H9 (cell line): ENCODE data around the gene INTS1. TPM values are rescaled to one million over a fixed set of nuclear protein-coding genes. Genes with fewer than 3 reads are reported as not detected.

Source experiments
- DNase-seq: peaks from one replicate; pipeline ENCODE4 v3.0.0-alpha.2; 2017
- H2AFZ ChIP-seq: one replicate; pipeline ENCODE4 v1.6.1; 2013; ENCODE audit warnings: mild to moderate bottlenecking, low read length, control low read depth, moderate library complexity
- H2AK5ac ChIP-seq: 2 replicates; pipeline ENCODE4 v1.6.1; 2013; ENCODE audit warnings: low read length, control low read depth, mixed read lengths; ENCODE audit not compliant: insufficient read length
- H2BK120ac ChIP-seq: one replicate; pipeline ENCODE4 v1.6.1; 2013; ENCODE audit warnings: low read depth, mild to moderate bottlenecking, low read length, control low read depth, inconsistent platforms; ENCODE audit not compliant: poor library complexity, severe bottlenecking
- H2BK12ac ChIP-seq: 2 replicates; pipeline ENCODE4 v1.6.1; 2013; ENCODE audit warnings: low read length, control low read depth, mixed read lengths, low read depth; ENCODE audit not compliant: insufficient read length
- H2BK15ac ChIP-seq: 2 replicates; pipeline ENCODE4 v1.6.1; 2013; ENCODE audit warnings: low read depth, low read length, control low read depth
- H2BK20ac ChIP-seq: one replicate; pipeline ENCODE4 v1.6.1; 2013; ENCODE audit warnings: low read depth, mild to moderate bottlenecking, low read length, control low read depth, inconsistent platforms; ENCODE audit not compliant: poor library complexity, severe bottlenecking
- H2BK5ac ChIP-seq: 2 replicates; pipeline ENCODE4 v1.6.1; 2013; ENCODE audit warnings: low read length, control low read depth, mixed read lengths; ENCODE audit not compliant: insufficient read length
- H3K14ac ChIP-seq: 2 replicates; pipeline ENCODE4 v1.6.1; 2013; ENCODE audit warnings: low read length, control low read depth; ENCODE audit not compliant: insufficient read depth
- H3K18ac ChIP-seq: 2 replicates; pipeline ENCODE4 v1.6.1; 2013; ENCODE audit warnings: low read depth, mild to moderate bottlenecking, mixed read lengths, low read length, control low read depth; ENCODE audit not compliant: insufficient read length
- H3K23ac ChIP-seq: 2 replicates; pipeline ENCODE4 v1.6.1; 2013; ENCODE audit warnings: low read length, control low read depth, mixed read lengths, low read depth; ENCODE audit not compliant: insufficient read length
- H3K23me2 ChIP-seq: 2 replicates; pipeline ENCODE4 v1.6.1; 2013; ENCODE audit warnings: low read depth, mild to moderate bottlenecking, mixed read lengths, low read length, control low read depth; ENCODE audit not compliant: insufficient read length, poor library complexity, severe bottlenecking
- H3K27ac ChIP-seq: 2 replicates; pipeline ENCODE4 v1.5.1; 2013; ENCODE audit warnings: low read length, control low read depth, mixed read lengths, low read depth; ENCODE audit not compliant: insufficient read length
- H3K27me3 ChIP-seq: 2 replicates; pipeline ENCODE4 v1.6.1; 2013; ENCODE audit warnings: low read length, control low read depth, inconsistent platforms; ENCODE audit not compliant: insufficient read depth
- H3K4ac ChIP-seq: 2 replicates; pipeline ENCODE4 v1.6.1; 2013; ENCODE audit warnings: low read depth, mild to moderate bottlenecking, control low read depth, inconsistent platforms, low read length, moderate library complexity
- H3K4me1 ChIP-seq: 2 replicates; pipeline ENCODE4 v1.6.1; 2013; ENCODE audit warnings: low read length, control low read depth, inconsistent platforms; ENCODE audit not compliant: insufficient read depth
- H3K4me2 ChIP-seq: 2 replicates; pipeline ENCODE4 v1.6.1; 2013; ENCODE audit warnings: low read length, control low read depth, mixed read lengths; ENCODE audit not compliant: insufficient read length, insufficient read depth
- H3K56ac ChIP-seq: 2 replicates; pipeline ENCODE4 v1.6.1; 2013; ENCODE audit warnings: low read depth, mild to moderate bottlenecking, mixed read lengths, low read length, control low read depth; ENCODE audit not compliant: insufficient read length
- H3K79me1 ChIP-seq: 2 replicates; pipeline ENCODE4 v1.6.1; 2013; ENCODE audit warnings: low read depth, mild to moderate bottlenecking, moderate library complexity, low read length, control low read depth, inconsistent platforms; ENCODE audit not compliant: insufficient read depth, poor library complexity, severe bottlenecking
- H3K79me2 ChIP-seq: 2 replicates; pipeline ENCODE4 v1.6.1; 2013; ENCODE audit warnings: low read length, control low read depth, inconsistent platforms; ENCODE audit not compliant: insufficient read depth
- H3K9ac ChIP-seq: 2 replicates; pipeline ENCODE4 v1.6.1; 2013; ENCODE audit warnings: low read length, control low read depth, mixed read lengths; ENCODE audit not compliant: insufficient read length; ENCODE audit errors: extremely low read depth
- H3K9me3 ChIP-seq: one replicate; pipeline ENCODE4 v1.6.1; 2013; ENCODE audit warnings: low read depth, low read length, inconsistent platforms; ENCODE audit not compliant: control insufficient read depth
- H3T11ph ChIP-seq: one replicate; pipeline ENCODE4 v1.6.1; 2013; ENCODE audit warnings: mild to moderate bottlenecking, low read length, control low read depth, inconsistent platforms
- H4K20me1 ChIP-seq: one replicate; pipeline ENCODE4 v1.6.1; 2013; ENCODE audit not compliant: control insufficient read depth, insufficient read length, insufficient read depth
- H4K5ac ChIP-seq: 2 replicates; pipeline ENCODE4 v1.6.1; 2013; ENCODE audit warnings: low read depth, mild to moderate bottlenecking, mixed read lengths, low read length, control low read depth; ENCODE audit not compliant: insufficient read length
- H4K8ac ChIP-seq: replicated peaks from 2 replicates; pipeline ENCODE4 v1.6.1; 2013; ENCODE audit warnings: low read length, control low read depth, mixed read lengths, low read depth; ENCODE audit not compliant: insufficient read length
- H4K91ac ChIP-seq: 2 replicates; pipeline ENCODE4 v1.6.1; 2013; ENCODE audit warnings: low read depth, mild to moderate bottlenecking, moderate library complexity, mixed read lengths, low read length, control low read depth; ENCODE audit not compliant: insufficient read length
- H3K27ac Mint-ChIP-seq, 3 experiments: 2 replicates in 2 of 3; 3 replicates in 1 of 3; pipeline ENCODE4 v1.8.0; 2020 to 2021; ENCODE audit warnings: mixed read lengths in 3 of 3, mild to moderate bottlenecking in 1 of 3, moderate library complexity in 1 of 3
- H3K27me3 Mint-ChIP-seq: 2 replicates; pipeline ENCODE4 v1.8.0; 2021; ENCODE audit warnings: low read depth, mild to moderate bottlenecking, moderate library complexity, mixed read lengths
- H3K36me3 Mint-ChIP-seq, 3 experiments: 2 replicates in 2 of 3; 3 replicates in 1 of 3; pipeline ENCODE4 v1.8.0; 2020 to 2021; ENCODE audit warnings: low read depth in 3 of 3, mixed read lengths in 3 of 3; ENCODE audit not compliant: insufficient read depth in 1 of 3
- H3K4me1 Mint-ChIP-seq, 2 experiments: 2 replicates each; pipeline ENCODE4 v1.8.0; 2020; ENCODE audit warnings: mixed read lengths in 2 of 2
- H3K4me3 Mint-ChIP-seq, 2 experiments: 2 replicates in 1 of 2; 3 replicates in 1 of 2; pipeline ENCODE4 v1.8.0; 2020 to 2021; ENCODE audit warnings: mild to moderate bottlenecking in 2 of 2, mixed read lengths in 2 of 2, moderate library complexity in 1 of 2
- H3K9me3 Mint-ChIP-seq, 2 experiments: 2 replicates in 1 of 2; 3 replicates in 1 of 2; pipeline ENCODE4 v1.8.0; 2020; ENCODE audit warnings: mild to moderate bottlenecking in 2 of 2, mixed read lengths in 2 of 2, moderate library complexity in 1 of 2
- CTCF ChIP-seq: fragments of 200-600 bp; sonication (generic); conservative IDR thresholded peaks from 3 replicates; pipeline ENCODE4 v1.8.0; 2021; ENCODE audit warnings: antibody characterized with exemption, mild to moderate bottlenecking
- WGBS: extraction: QIAGEN DNeasy Blood & Tissue Kit; methylation state at CpG from one replicate; pipeline ENCODE4 v1.1.7; 2013; ENCODE audit warnings: missing lambda C conversion rate, low lambda C conversion rate, mixed read lengths; ENCODE audit not compliant: insufficient read length; ENCODE audit errors: extremely low coverage; 5-methylcytosine and 5-hydroxymethylcytosine counted together
- total RNA-seq: library from RNA; stranded (reverse); gene quantifications from 2 replicates; pipeline ENCODE4 v1.2.1, GENCODE V29; 2021

INTS1 gene
- total RNA-seq, 1 experiment from 2014 or later: 133 TPM

GRCh38 chr7:1454542-1454941, 49.6 kb downstream of the INTS1 start:
- no peak overlapping the region for H2AFZ ChIP-seq
- H3K4me1 ChIP-seq: no peaks in the 10 kb centered on the region
- H3K9ac ChIP-seq: no peak overlapping the region
- H3K23ac ChIP-seq: no peak overlapping the region
- no peaks in the 10 kb centered on the region for H3K36me3 Mint-ChIP-seq
- peaks cover 4 to 16% of the 10 kb centered on the region in 2 experiments for H3K4me1 Mint-ChIP-seq
- no peak overlapping the region for H2AK5ac ChIP-seq
- H2BK15ac ChIP-seq: no peak overlapping the region
- no peak overlapping the region for H2BK5ac ChIP-seq
- TF ChIP-seq CTCF: no peak
- no peaks in the 10 kb centered on the region for H3K27me3 ChIP-seq
- no peak overlapping the region for H3K27ac ChIP-seq
- no peak overlapping the region for H4K91ac ChIP-seq
- no peak overlapping the region for H3K4me3 Mint-ChIP-seq
- no peak overlapping the region for H4K5ac ChIP-seq
- H3K27ac Mint-ChIP-seq: no peak overlapping the region
- no peak overlapping the region for H3K4ac ChIP-seq
- no peak overlapping the region for H2BK20ac ChIP-seq
- H3K14ac ChIP-seq: no peak overlapping the region
- H3K23me2 ChIP-seq: peaks cover 8% of the 10 kb centered on the region
- H3K79me2 ChIP-seq: no peaks in the 10 kb centered on the region
- H3K56ac ChIP-seq: no peak overlapping the region
- H3K9me3 Mint-ChIP-seq: no peaks in the 10 kb centered on the region
- no peak overlapping the region for H3K18ac ChIP-seq
- peaks cover 3% of the 10 kb centered on the region for H3K27me3 Mint-ChIP-seq
- H3K9me3 ChIP-seq: no peaks in the 10 kb centered on the region
- peaks cover 2% of the 10 kb centered on the region for H4K20me1 ChIP-seq
- no peak overlapping the region for H3T11ph ChIP-seq
- H2BK120ac ChIP-seq: no peak overlapping the region
- H3K4me2 ChIP-seq: no peak overlapping the region
- no CpG with 5 or more reads among the region's 14 CpGs for WGBS
- H4K8ac ChIP-seq: no peak overlapping the region
- H3K79me1 ChIP-seq: no peaks in the 10 kb centered on the region
- no peak overlapping the region for H2BK12ac ChIP-seq
- no peak for DNase-seq
